ENCODE data around the gene LRCOL1.
A peak's percentile ranks its signal among the peaks of the same experiment; 100 is the strongest.

LRCOL1 gene

DNA sequence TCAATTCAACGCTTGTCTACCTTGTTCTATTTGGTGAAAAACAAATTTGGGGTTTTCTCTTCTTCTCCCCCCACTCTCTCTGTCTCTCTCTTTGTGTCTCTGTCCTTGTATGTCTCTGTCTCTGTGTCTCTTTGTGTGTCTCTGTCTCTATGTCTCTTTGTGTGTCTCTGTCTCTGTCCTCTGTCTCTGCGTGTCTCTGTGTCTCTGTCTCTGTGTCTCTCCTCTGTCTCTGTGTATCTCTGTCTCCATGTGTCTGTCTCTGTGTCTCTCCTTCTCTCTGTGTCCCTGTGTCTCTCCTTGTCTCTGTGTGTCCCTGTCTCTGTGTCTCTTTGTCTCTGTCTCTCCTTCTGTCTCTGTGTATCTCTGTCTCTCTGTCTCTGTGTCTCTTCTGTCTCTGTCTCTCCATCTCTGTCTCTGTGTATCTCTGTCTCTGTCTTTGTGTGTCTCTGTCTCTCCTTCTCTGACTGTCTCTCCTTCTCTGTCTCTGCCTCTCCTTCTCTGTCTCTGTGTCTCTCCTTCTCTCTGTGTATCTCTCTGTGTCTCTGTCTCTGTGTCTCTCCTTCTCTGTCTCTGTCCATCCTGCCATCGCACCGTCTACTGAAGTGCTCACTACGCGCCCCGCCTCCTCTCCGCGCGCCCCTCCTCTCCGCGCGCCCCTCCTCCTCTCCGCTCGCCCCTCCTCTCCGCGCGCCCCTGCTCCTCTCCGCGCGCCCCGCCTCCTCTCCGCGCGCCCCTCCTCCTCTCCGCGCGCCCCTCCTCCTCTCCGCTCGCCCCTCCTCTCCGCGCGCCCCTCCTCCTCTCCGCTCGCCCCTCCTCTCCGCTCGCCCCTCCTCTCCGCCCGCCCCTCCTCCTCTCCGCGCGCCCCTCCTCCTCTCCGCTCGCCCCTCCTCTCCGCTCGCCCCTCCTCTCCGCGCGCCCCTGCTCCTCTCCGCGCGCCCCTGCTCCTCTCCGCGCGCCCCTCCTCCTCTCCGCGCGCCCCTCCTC lies 12.8 kb downstream of the LRCOL1 start:
- Histone ChIP-seq H2AFZ (ENCODE audit: low read length) (no peak overlapping the region), H3K4me1 (ENCODE audit: low read length) (no peaks in the 10 kb centered on the region), H3F3A (ENCODE audit: insufficient read depth, low read length) (no peaks in the 10 kb centered on the region), H3K9ac (ENCODE audit: low read length) (no peak overlapping the region), H3K27ac (ENCODE audit: low read length) (no peak overlapping the region), H3K4me2 (ENCODE audit: low read depth, low read length) (no peak overlapping the region), H3K9me2 (replicated peaks; ENCODE audit: insufficient read depth, low read length) (no peaks in the 10 kb centered on the region), H3K27me3 (replicated peaks; ENCODE audit: insufficient read depth, low read length) (peaks cover 21% of the 10 kb centered on the region), H3K4me3 (ENCODE audit: low read length) (peak overlapping the region; percentile 20; the same call in 1 of the 2 replicates), H3K36me3 (replicated peaks; ENCODE audit: insufficient read depth, low read length) (no peaks in the 10 kb centered on the region), H3K9me3 (replicated peaks; ENCODE audit: insufficient read depth, low read length) (no peaks in the 10 kb centered on the region), H4K20me1 (ENCODE audit: insufficient read depth, low read length) (no peaks in the 10 kb centered on the region), H3K79me2 (ENCODE audit: low read length) (no peaks in the 10 kb centered on the region)
- no peak for DNase-seq
- TF ChIP-seq, protein P1, sequence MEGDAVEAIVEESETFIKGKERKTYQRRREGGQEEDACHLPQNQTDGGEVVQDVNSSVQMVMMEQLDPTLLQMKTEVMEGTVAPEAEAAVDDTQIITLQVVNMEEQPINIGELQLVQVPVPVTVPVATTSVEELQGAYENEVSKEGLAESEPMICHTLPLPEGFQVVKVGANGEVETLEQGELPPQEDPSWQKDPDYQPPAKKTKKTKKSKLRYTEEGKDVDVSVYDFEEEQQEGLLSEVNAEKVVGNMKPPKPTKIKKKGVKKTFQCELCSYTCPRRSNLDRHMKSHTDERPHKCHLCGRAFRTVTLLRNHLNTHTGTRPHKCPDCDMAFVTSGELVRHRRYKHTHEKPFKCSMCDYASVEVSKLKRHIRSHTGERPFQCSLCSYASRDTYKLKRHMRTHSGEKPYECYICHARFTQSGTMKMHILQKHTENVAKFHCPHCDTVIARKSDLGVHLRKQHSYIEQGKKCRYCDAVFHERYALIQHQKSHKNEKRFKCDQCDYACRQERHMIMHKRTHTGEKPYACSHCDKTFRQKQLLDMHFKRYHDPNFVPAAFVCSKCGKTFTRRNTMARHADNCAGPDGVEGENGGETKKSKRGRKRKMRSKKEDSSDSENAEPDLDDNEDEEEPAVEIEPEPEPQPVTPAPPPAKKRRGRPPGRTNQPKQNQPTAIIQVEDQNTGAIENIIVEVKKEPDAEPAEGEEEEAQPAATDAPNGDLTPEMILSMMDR (IDR thresholded peaks at IDR 0.05; ENCODE audit: low read length), result no peak
- TF ChIP-seq EZH2phosphoT487 (IDR thresholded peaks at IDR 0.05; ENCODE audit: low read length), result no peak
- no peak for TF ChIP-seq EZH2 (optimal IDR thresholded peaks at IDR 0.05; ENCODE audit: low read depth, low read length)

DNA sequence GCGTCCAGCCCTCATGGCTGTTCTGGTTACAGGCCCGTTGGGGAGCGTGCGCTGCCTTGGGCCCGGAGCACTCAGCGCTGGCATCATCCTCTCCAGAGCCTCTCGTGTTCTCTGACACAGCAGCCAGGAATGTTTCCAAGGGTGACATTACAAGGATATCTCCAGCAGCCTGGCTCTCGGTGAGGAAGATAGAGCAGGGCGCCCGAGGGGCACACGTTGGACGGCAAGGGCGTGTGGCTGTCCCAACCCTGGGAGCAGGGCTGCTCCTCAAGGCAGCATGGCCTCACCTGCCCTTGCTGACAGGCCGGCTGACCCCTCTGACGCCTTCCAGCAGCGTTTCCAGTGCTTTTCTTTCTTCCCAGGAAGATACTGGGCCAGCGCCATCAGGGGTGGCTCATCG lies 14.4 kb downstream of the LRCOL1 start:
- Histone ChIP-seq H3K36me3 (replicated peaks; ENCODE audit: insufficient read depth, low read length) (no peaks in the 10 kb centered on the region), H4K20me1 (ENCODE audit: insufficient read depth, low read length) (no peaks in the 10 kb centered on the region), H3F3A (ENCODE audit: insufficient read depth, low read length) (no peaks in the 10 kb centered on the region), H3K27ac (ENCODE audit: low read length) (no peak overlapping the region), H3K9ac (ENCODE audit: low read length) (no peak overlapping the region), H2AFZ (ENCODE audit: low read length) (no peak overlapping the region), H3K9me3 (replicated peaks; ENCODE audit: insufficient read depth, low read length) (no peaks in the 10 kb centered on the region), H3K4me2 (ENCODE audit: low read depth, low read length) (no peak overlapping the region), H3K4me3 (ENCODE audit: low read length) (no peak overlapping the region), H3K9me2 (replicated peaks; ENCODE audit: insufficient read depth, low read length) (no peaks in the 10 kb centered on the region), H3K79me2 (ENCODE audit: low read length) (no peaks in the 10 kb centered on the region), H3K27me3 (replicated peaks; ENCODE audit: insufficient read depth, low read length) (peaks cover 21% of the 10 kb centered on the region), H3K4me1 (ENCODE audit: low read length) (no peaks in the 10 kb centered on the region)
- TF ChIP-seq EZH2 (optimal IDR thresholded peaks at IDR 0.05; ENCODE audit: low read depth, low read length), result no peak
- no peak for TF ChIP-seq EZH2phosphoT487 (IDR thresholded peaks at IDR 0.05; ENCODE audit: low read length)
- TF ChIP-seq, protein P1 (IDR thresholded peaks at IDR 0.05; ENCODE audit: low read length), result no peak
- no peak for DNase-seq

DNA sequence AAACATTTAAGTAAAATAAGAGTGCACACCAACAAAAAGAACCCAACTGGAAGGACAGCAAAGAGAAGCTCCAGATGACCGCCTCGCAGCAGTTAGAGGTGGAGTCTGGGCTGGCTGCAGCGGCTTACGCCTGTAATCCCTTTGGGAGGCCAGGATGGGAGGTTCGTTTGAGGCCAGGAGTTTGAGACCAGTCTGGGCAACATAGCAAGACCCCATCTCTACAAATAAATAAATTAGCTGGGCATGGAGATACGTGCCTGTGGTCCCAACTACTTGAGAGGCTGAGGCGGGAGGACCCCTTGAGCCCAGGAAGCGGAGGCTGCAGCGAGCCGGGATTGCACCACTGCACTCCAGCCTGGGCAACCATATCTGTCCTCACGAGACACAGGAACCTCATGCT lies 15.2 kb downstream of the LRCOL1 start:
- TF ChIP-seq EZH2phosphoT487 (IDR thresholded peaks at IDR 0.05; ENCODE audit: low read length) (no peak), EZH2 (optimal IDR thresholded peaks at IDR 0.05; ENCODE audit: low read depth, low read length) (no peak)
- TF ChIP-seq, protein P1 (IDR thresholded peaks at IDR 0.05; ENCODE audit: low read length), result no peak
- H3K27me3 ChIP-seq (replicated peaks; ENCODE audit: insufficient read depth, low read length), result peaks cover 15% of the 10 kb centered on the region
- no peak overlapping the region for H3K4me3 ChIP-seq (ENCODE audit: low read length)

More for the DNA sequence above, 15.2 kb downstream of the LRCOL1 start:
- Histone ChIP-seq H3K27ac (ENCODE audit: low read length) (no peak overlapping the region), H4K20me1 (ENCODE audit: insufficient read depth, low read length) (no peaks in the 10 kb centered on the region), H3K79me2 (ENCODE audit: low read length) (no peaks in the 10 kb centered on the region), H3K9ac (ENCODE audit: low read length) (no peak overlapping the region), H3K4me2 (ENCODE audit: low read depth, low read length) (no peak overlapping the region), H3K9me2 (replicated peaks; ENCODE audit: insufficient read depth, low read length) (no peaks in the 10 kb centered on the region), H3K36me3 (replicated peaks; ENCODE audit: insufficient read depth, low read length) (no peaks in the 10 kb centered on the region), H3F3A (ENCODE audit: insufficient read depth, low read length) (no peaks in the 10 kb centered on the region), H2AFZ (ENCODE audit: low read length) (no peak overlapping the region), H3K4me1 (ENCODE audit: low read length) (no peaks in the 10 kb centered on the region), H3K9me3 (replicated peaks; ENCODE audit: insufficient read depth, low read length) (no peaks in the 10 kb centered on the region)
- DNase-seq, result no peak
